ENCODE measurements around the gene DDA1. TPM values are rescaled to one million over a fixed set of nuclear protein-coding genes. Genes with fewer than 3 reads are reported as not detected.

The DDA1 gene
- total and polyA plus RNA-seq, 9 of the 15 experiments (the other 6 are each of a cell fraction or from before 2014, with no cell fraction given), result 1.4 to 83.8 (median 33.8) TPM

DNA sequence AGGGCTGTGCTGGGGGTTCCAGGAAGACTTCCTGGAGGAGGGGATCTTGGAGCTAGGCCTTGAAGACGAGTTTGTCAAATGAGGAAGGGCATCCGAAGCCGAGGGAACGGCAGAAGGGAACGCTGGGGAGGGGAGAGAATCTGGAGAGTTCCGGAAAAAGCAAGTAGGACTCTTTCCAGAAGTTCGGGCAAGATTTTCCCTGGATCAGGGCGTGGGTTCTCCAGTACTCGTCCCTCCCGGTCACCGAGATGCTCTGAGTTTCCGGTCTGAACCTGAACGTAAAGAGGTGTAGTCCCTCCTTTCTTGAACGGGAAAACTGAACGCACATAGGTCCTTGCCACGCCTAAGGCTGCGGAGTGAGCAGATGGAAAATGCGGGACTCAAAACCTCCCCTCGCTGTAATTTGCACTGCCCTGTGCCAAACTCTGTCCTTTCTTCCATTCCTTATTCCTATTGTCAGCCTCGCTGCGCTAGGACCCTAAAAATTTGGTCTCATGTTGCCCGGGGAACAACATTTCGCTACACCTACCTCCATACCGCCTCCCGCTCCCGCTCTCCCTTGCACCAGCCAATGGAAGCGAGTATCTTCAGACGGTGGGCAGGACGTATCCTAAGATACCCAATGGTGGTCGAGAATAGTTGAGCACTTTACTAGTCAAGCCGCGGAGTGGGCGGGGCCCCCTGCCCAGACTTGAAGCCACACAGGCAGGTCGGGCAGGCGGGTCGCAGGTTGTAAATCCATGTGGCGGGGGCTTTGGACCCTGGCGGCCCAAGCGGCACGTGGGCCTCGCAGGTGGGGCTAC lies 27.7 kb downstream of the DDA1 start, which contains the start of gene GTPBP3 (continued):
- TF ChIP-seq, protein P1, sequence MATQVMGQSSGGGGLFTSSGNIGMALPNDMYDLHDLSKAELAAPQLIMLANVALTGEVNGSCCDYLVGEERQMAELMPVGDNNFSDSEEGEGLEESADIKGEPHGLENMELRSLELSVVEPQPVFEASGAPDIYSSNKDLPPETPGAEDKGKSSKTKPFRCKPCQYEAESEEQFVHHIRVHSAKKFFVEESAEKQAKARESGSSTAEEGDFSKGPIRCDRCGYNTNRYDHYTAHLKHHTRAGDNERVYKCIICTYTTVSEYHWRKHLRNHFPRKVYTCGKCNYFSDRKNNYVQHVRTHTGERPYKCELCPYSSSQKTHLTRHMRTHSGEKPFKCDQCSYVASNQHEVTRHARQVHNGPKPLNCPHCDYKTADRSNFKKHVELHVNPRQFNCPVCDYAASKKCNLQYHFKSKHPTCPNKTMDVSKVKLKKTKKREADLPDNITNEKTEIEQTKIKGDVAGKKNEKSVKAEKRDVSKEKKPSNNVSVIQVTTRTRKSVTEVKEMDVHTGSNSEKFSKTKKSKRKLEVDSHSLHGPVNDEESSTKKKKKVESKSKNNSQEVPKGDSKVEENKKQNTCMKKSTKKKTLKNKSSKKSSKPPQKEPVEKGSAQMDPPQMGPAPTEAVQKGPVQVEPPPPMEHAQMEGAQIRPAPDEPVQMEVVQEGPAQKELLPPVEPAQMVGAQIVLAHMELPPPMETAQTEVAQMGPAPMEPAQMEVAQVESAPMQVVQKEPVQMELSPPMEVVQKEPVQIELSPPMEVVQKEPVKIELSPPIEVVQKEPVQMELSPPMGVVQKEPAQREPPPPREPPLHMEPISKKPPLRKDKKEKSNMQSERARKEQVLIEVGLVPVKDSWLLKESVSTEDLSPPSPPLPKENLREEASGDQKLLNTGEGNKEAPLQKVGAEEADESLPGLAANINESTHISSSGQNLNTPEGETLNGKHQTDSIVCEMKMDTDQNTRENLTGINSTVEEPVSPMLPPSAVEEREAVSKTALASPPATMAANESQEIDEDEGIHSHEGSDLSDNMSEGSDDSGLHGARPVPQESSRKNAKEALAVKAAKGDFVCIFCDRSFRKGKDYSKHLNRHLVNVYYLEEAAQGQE (IDR thresholded peaks at IDR 0.05; ENCODE audit: borderline replicate concordance), result peak; percentile 65
- TF ChIP-seq, protein P1 (CRISPR knock-in tag; IDR thresholded peaks at IDR 0.05; ENCODE audit: low read depth), result no peak; the same call in 1 of the 2 replicates
- no peak for TF ChIP-seq ZNF717 (CRISPR knock-in tag; IDR thresholded peaks at IDR 0.05)
- TF ChIP-seq CBX1 (IDR thresholded peaks at IDR 0.05; ENCODE audit: low read depth), result no peak
- peak; percentile 69 for TF ChIP-seq NFYB (IDR thresholded peaks at IDR 0.05; ENCODE audit: extremely low read depth, insufficient read length)
- no peak for TF ChIP-seq U2AF2 (optimal IDR thresholded peaks at IDR 0.05; ENCODE audit: low read depth, low read length)
- TF ChIP-seq ZBTB11 (CRISPR knock-in tag; IDR thresholded peaks at IDR 0.05), result peak; percentile 96 to 99 (median 97); a peak in 5 of 6 replicates
- peak; percentile 95 for TF ChIP-seq POLR2G (IDR thresholded peaks at IDR 0.05; ENCODE audit: low read depth, low read length)
- TF ChIP-seq ZNF217 (CRISPR knock-in tag; IDR thresholded peaks at IDR 0.05), result no peak
- no peak for TF ChIP-seq ZNF23 (CRISPR knock-in tag; IDR thresholded peaks at IDR 0.05)
- TF ChIP-seq CHD4 (IDR thresholded peaks at IDR 0.05; ENCODE audit: insufficient read depth, insufficient replicate concordance, low read depth, low read length, poor library complexity, severe bottlenecking), result peak; percentile 97
- TF ChIP-seq ADNP (tag; IDR thresholded peaks at IDR 0.05), result peak; percentile 95; the same call in 1 of the 2 replicates
- no peak for TF ChIP-seq CHCHD3 (CRISPR knock-in tag; IDR thresholded peaks at IDR 0.05)
- TF ChIP-seq FOXO4 (CRISPR knock-in tag; IDR thresholded peaks at IDR 0.05), result no peak

All from K562 (cell line).